ENCODE results near the gene ZBTB20.

Gene ZBTB20

GRCh38 chr3:114351123-114351821 lies 795.8 kb downstream of the ZBTB20 start:
- DNase-seq: no peak

GRCh38 chr3:114350690-114351089 lies 796.4 kb downstream of the ZBTB20 start:
- DNase-seq: no peak

GRCh38 chr3:114350271-114350670 lies 796.8 kb downstream of the ZBTB20 start:
- DNase-seq: no peak

GRCh38 chr3:114344492-114344891 lies 802.6 kb downstream of the ZBTB20 start:
- no peak for DNase-seq

- DNase-seq: no peak
These were observed 808.3 kb downstream of the ZBTB20 start for GRCh38 chr3:114338651-114339357.

GRCh38 chr3:114336857-114337256 lies 810.2 kb downstream of the ZBTB20 start:
- no peak for DNase-seq

GRCh38 chr3:114336122-114336697 lies 810.9 kb downstream of the ZBTB20 start:
- DNase-seq: no peak

GRCh38 chr3:114333923-114334240 lies 813.2 kb downstream of the ZBTB20 start:
- DNase-seq: no peak

GRCh38 chr3:114333180-114333922 lies 813.7 kb downstream of the ZBTB20 start:
- no peak for DNase-seq

GRCh38 chr3:114332342-114333179 lies 814.5 kb downstream of the ZBTB20 start:
- no peak for DNase-seq

- DNase-seq: no peak
These were observed 815.4 kb downstream of the ZBTB20 start for GRCh38 chr3:114331710-114332109.

GRCh38 chr3:114331007-114331406 lies 816.1 kb downstream of the ZBTB20 start:
- no peak for DNase-seq

GRCh38 chr3:114329823-114330222 lies 817.3 kb downstream of the ZBTB20 start:
- DNase-seq: no peak

- no peak for DNase-seq
These were observed 818.7 kb downstream of the ZBTB20 start for GRCh38 chr3:114328345-114328744.

- DNase-seq: no peak
These were observed 819.4 kb downstream of the ZBTB20 start for GRCh38 chr3:114327665-114328064.

GRCh38 chr3:114323546-114324254 lies 823.4 kb downstream of the ZBTB20 start:
- no peak for DNase-seq

GRCh38 chr3:114320246-114320645 lies 826.8 kb downstream of the ZBTB20 start:
- DNase-seq: no peak

GRCh38 chr3:114319453-114319852 lies 827.6 kb downstream of the ZBTB20 start:
- peak; percentile 70 to 72 for DNase-seq

GRCh38 chr3:114318295-114318694 lies 828.8 kb downstream of the ZBTB20 start:
- DNase-seq: no peak

- DNase-seq: no peak
These were observed 832.8 kb downstream of the ZBTB20 start for GRCh38 chr3:114314282-114314681.

- DNase-seq: no peak
These were observed 833.7 kb downstream of the ZBTB20 start for GRCh38 chr3:114313426-114313825.

- DNase-seq: no peak
These were observed 836.4 kb downstream of the ZBTB20 start for GRCh38 chr3:114310695-114311094.
